Measurements from ENCODE around the gene SERPINA12.

The SERPINA12 gene

GRCh38 chr14:94515856-94516255 lies 6.6 kb upstream of the SERPINA12 start:
- TF ChIP-seq CTCF (IDR thresholded peaks at IDR 0.05), result no peak

GRCh38 chr14:94515426-94515825 lies 6.2 kb upstream of the SERPINA12 start:
- TF ChIP-seq CTCF (IDR thresholded peaks at IDR 0.05), result no peak

GRCh38 chr14:94514351-94514750 lies 5.1 kb upstream of the SERPINA12 start:
- no peak for TF ChIP-seq CTCF (IDR thresholded peaks at IDR 0.05)

GRCh38 chr14:94505641-94506040 lies 3.6 kb downstream of the SERPINA12 start:
- no peak for TF ChIP-seq CTCF (IDR thresholded peaks at IDR 0.05)

- no peak for TF ChIP-seq CTCF (IDR thresholded peaks at IDR 0.05)
These were observed 4.1 kb downstream of the SERPINA12 start for GRCh38 chr14:94505206-94505605.

GRCh38 chr14:94501588-94502516 lies 7.4 kb downstream of the SERPINA12 start:
- TF ChIP-seq CTCF (IDR thresholded peaks at IDR 0.05), result no peak

GRCh38 chr14:94500264-94500663 lies 9.0 kb downstream of the SERPINA12 start:
- no peak for TF ChIP-seq CTCF (IDR thresholded peaks at IDR 0.05)

Measured in LNCAP (cell line).